Activated CD4-positive, alpha-beta T cell treated with anti-CD3 and anti-CD28 coated beads for 24 hours (primary cell): Measurements from ENCODE around the gene FXYD3.
"Not testable (repeated sequence)": the region's sequence is repeated elsewhere in the genome, so short reads cannot be mapped to it uniquely, and the experiment has no call there.

Source experiments
- DNase-seq, 2 donors: peaks; one replicate each; pipeline ENCODE4 v3.0.0-alpha.2; 2020; ENCODE audit warnings: low read depth in 2 of 2

FXYD3 gene

GRCh38 chr19:35141837-35142605, 26.4 kb downstream of the FXYD3 start:
- no peak for DNase-seq

GRCh38 chr19:35142606-35143230, 27.1 kb downstream of the FXYD3 start:
- DNase-seq, result peak; percentile 45 to 52

GRCh38 chr19:35143231-35143715, 27.6 kb downstream of the FXYD3 start, which contains the start of gene FXYD7:
Gene FXYD7 (plus strand): TSS chr19:35143255. CDS start chr19:35143334, 79 bp downstream.
- DNase-seq, result no peak

GRCh38 chr19:35143818-35144217, 28.2 kb downstream of the FXYD3 start:
- DNase-seq, result no peak

- no peak for DNase-seq
Observed at GRCh38 chr19:35144259-35144599, 28.6 kb downstream of the FXYD3 start.

- DNase-seq, result no peak
Observed at GRCh38 chr19:35144600-35145436, 29.2 kb downstream of the FXYD3 start.

GRCh38 chr19:35146746-35147459, 31.3 kb downstream of the FXYD3 start:
- no peak for DNase-seq

GRCh38 chr19:35149463-35149862, 33.8 kb downstream of the FXYD3 start:
- no peak for DNase-seq

GRCh38 chr19:35150445-35150844, 34.8 kb downstream of the FXYD3 start:
- DNase-seq, result no peak

GRCh38 chr19:35151273-35152065, 35.8 kb downstream of the FXYD3 start:
- no peak for DNase-seq

GRCh38 chr19:35153129-35153522, 37.5 kb downstream of the FXYD3 start:
- DNase-seq, result not testable (repeated sequence)

GRCh38 chr19:35153701-35154524, 38.3 kb downstream of the FXYD3 start:
- DNase-seq, result peak; percentile 69 to 71

- DNase-seq, result peak; percentile 73 to 79
Observed at GRCh38 chr19:35154525-35155406, 39.1 kb downstream of the FXYD3 start, which contains the start of gene FXYD5. Gene FXYD5 (plus strand): TSS chr19:35154735. CDS start chr19:35155551, 816 bp downstream.

GRCh38 chr19:35155441-35155840, 39.8 kb downstream of the FXYD3 start:
- DNase-seq, result peak in 1 of 2 donors; percentile 30

- DNase-seq, result no peak
Observed at GRCh38 chr19:35155981-35156672, 40.5 kb downstream of the FXYD3 start.

GRCh38 chr19:35156673-35157014, 41.0 kb downstream of the FXYD3 start:
- no peak for DNase-seq

- no peak for DNase-seq
Observed at GRCh38 chr19:35157431-35157830, 41.8 kb downstream of the FXYD3 start.

GRCh38 chr19:35159606-35160005, 44.0 kb downstream of the FXYD3 start:
- no peak for DNase-seq
